CD14-positive monocyte (primary cell): Measurements from ENCODE around the gene SMU1. TPM values are rescaled to one million over a fixed set of nuclear protein-coding genes. Genes with fewer than 3 reads are reported as not detected.

Experiments
- DNase-seq, 3 donors: peaks; one replicate each; pipeline ENCODE4 v3.0.0-alpha.2; 2011 to 2022
- H2AFZ ChIP-seq: 2 replicates; pipeline ENCODE4 v1.6.0; 2012; ENCODE audit warnings: mild to moderate bottlenecking, low read depth, low read length, inconsistent platforms; ENCODE audit not compliant: insufficient read depth, poor library complexity, severe bottlenecking
- H3K27ac ChIP-seq, 2 donors: 1 replicate in 1 of 2; 2 replicates in 1 of 2; pipeline ENCODE4 v1.5.1; 2012 to 2013; ENCODE audit warnings: low read length in 2 of 2, control low read depth in 1 of 2, inconsistent platforms in 1 of 2, low read depth in 1 of 2, mild to moderate bottlenecking in 1 of 2
- H3K27me3 ChIP-seq, 2 donors: one replicate each; pipeline versions ENCODE4 v1.6.0 to v1.6.1; 2011 to 2013; ENCODE audit warnings: low read length in 2 of 2; ENCODE audit not compliant: control insufficient read depth in 2 of 2, insufficient read depth in 2 of 2
- H3K36me3 ChIP-seq, 2 donors: replicated peaks in 1 of 2; 1 replicate in 1 of 2; 2 replicates in 1 of 2; pipeline versions ENCODE4 v1.5.1 to v1.6.1; 2012 to 2013; ENCODE audit warnings: low read length in 2 of 2, control low read depth in 1 of 2, inconsistent platforms in 1 of 2, mild to moderate bottlenecking in 1 of 2; ENCODE audit not compliant: insufficient read depth in 2 of 2, control insufficient read depth in 1 of 2
- H3K4me1 ChIP-seq, 2 donors: 1 replicate in 1 of 2; 2 replicates in 1 of 2; pipeline versions ENCODE4 v1.5.1 to v1.6.1; 2012 to 2013; ENCODE audit warnings: low read length in 2 of 2, control low read depth in 1 of 2, inconsistent platforms in 1 of 2, mild to moderate bottlenecking in 1 of 2, moderate library complexity in 1 of 2; ENCODE audit not compliant: insufficient read depth in 2 of 2, control insufficient read depth in 1 of 2
- H3K4me2 ChIP-seq: replicated peaks from 2 replicates; pipeline ENCODE3; 2012; ENCODE audit warnings: low read length, moderate library complexity, mild to moderate bottlenecking; ENCODE audit not compliant: poor library complexity, severe bottlenecking; ENCODE audit errors: extremely low read depth
- H3K4me3 ChIP-seq, 3 experiments: fragments of 200-600 bp in 1 of 3; sonication (generic) in 1 of 3; replicated peaks in 1 of 3; 1 replicate in 2 of 3; 2 replicates in 1 of 3; pipeline ENCODE4 v1.5.1; 2011 to 2013; ENCODE audit warnings: low read length in 3 of 3, mild to moderate bottlenecking in 3 of 3, control low read depth in 2 of 3, low read depth in 2 of 3, inconsistent platforms in 1 of 3, moderate library complexity in 1 of 3
- H3K79me2 ChIP-seq: 2 replicates; pipeline ENCODE4 v1.6.0; 2012; ENCODE audit warnings: mild to moderate bottlenecking, control low read depth, inconsistent platforms, low read length, moderate library complexity; ENCODE audit not compliant: insufficient read depth
- H3K9ac ChIP-seq: 2 replicates; pipeline ENCODE4 v1.6.0; 2017; ENCODE audit warnings: low read length, mild to moderate bottlenecking; ENCODE audit not compliant: insufficient read depth, poor library complexity, severe bottlenecking
- H3K9me3 ChIP-seq, 2 donors: replicated peaks in 1 of 2; 1 replicate in 1 of 2; 2 replicates in 1 of 2; pipeline versions ENCODE4 v1.5.1 to v1.6.1; 2012 to 2013; ENCODE audit warnings: low read length in 2 of 2, control low read depth in 1 of 2; ENCODE audit not compliant: control insufficient read depth in 1 of 2, insufficient read depth in 1 of 2
- H4K20me1 ChIP-seq: 2 replicates; pipeline ENCODE4 v1.6.0; 2012; ENCODE audit warnings: mild to moderate bottlenecking, low read length, control low read depth, moderate library complexity; ENCODE audit not compliant: insufficient read depth
- H3K27ac Mint-ChIP-seq, 7 donors: one replicate each; pipeline ENCODE4 v1.8.0; 2020; ENCODE audit warnings: mild to moderate bottlenecking in 7 of 7, mixed read lengths in 7 of 7, moderate library complexity in 6 of 7, inconsistent platforms in 2 of 7
- H3K27me3 Mint-ChIP-seq, 3 donors: one replicate each; pipeline ENCODE4 v1.8.0; 2021 to 2022; ENCODE audit warnings: low read depth in 3 of 3, mild to moderate bottlenecking in 3 of 3, mixed read lengths in 3 of 3, moderate library complexity in 3 of 3, inconsistent platforms in 1 of 3
- H3K36me3 Mint-ChIP-seq, 2 donors: one replicate each; pipeline ENCODE4 v1.8.0; 2020; ENCODE audit warnings: mixed read lengths in 2 of 2, inconsistent platforms in 1 of 2, mild to moderate bottlenecking in 1 of 2
- H3K4me1 Mint-ChIP-seq: one replicate; pipeline ENCODE4 v1.8.0; 2020; ENCODE audit warnings: mild to moderate bottlenecking, mixed read lengths
- H3K4me3 Mint-ChIP-seq, 2 donors: one replicate each; pipeline ENCODE4 v1.8.0; 2020; ENCODE audit warnings: mild to moderate bottlenecking in 2 of 2, mixed read lengths in 2 of 2, moderate library complexity in 1 of 2
- H3K9me3 Mint-ChIP-seq, 7 donors: one replicate each; pipeline ENCODE4 v1.8.0; 2020 to 2022; ENCODE audit warnings: mixed read lengths in 7 of 7, mild to moderate bottlenecking in 6 of 7, moderate library complexity in 6 of 7, inconsistent platforms in 2 of 7
- WGBS: methylation state at CpG from one replicate; pipeline ENCODE4 v1.1.5; 2013; ENCODE audit warnings: missing lambda C conversion rate; ENCODE audit not compliant: insufficient coverage; 5-methylcytosine and 5-hydroxymethylcytosine counted together
- intact Hi-C, 2 donors: fragments of 100-400 bp; cut with micrococcal nuclease; formaldehyde crosslinking; loops; one replicate each; pipeline versions ENCODE4 v1.15.0 to v1.15.1; 2023
- polyA plus RNA-seq, 3 donors: library from polyadenylated mRNA; depleted of rRNA in 1 of 3; unstranded in 2 of 3; stranded (reverse) in 1 of 3; fragments of 300-500 nt in 2 of 3; fragments of >200 nt in 1 of 3; fragmentation: Illumina TruSeq in 2 of 3; gene quantifications; 1 replicate in 2 of 3; 2 replicates in 1 of 3; pipeline ENCODE4 v1.2.3, GENCODE V29; 2012 to 2021
- TF ChIP-seq, protein P1 (sequence below): fragments of 200-600 bp; IDR thresholded peaks from one replicate; pipeline ENCODE4 v1.8.0; 2022; ENCODE audit warnings: antibody characterized with exemption, mild to moderate bottlenecking

SMU1 gene
- polyA plus RNA-seq, 3 donors = 8.0 to 21.7 (median 19.3) TPM

- H3K4me2 ChIP-seq = no peak overlapping the region
- peaks cover 12% of the 10 kb centered on the region for H3K79me2 ChIP-seq
- H3K36me3 Mint-ChIP-seq = peaks cover 4 to 5% of the 10 kb centered on the region in 2 donors
- peaks cover 12 to 20% of the 10 kb centered on the region in 2 donors for H3K4me1 ChIP-seq
- intact Hi-C loops = no loop called here
- no peaks in the 10 kb centered on the region for H3K9me3 Mint-ChIP-seq
- no peak overlapping the region for H3K9ac ChIP-seq
- H3K27ac ChIP-seq = no peak overlapping the region
- TF ChIP-seq, protein P1, sequence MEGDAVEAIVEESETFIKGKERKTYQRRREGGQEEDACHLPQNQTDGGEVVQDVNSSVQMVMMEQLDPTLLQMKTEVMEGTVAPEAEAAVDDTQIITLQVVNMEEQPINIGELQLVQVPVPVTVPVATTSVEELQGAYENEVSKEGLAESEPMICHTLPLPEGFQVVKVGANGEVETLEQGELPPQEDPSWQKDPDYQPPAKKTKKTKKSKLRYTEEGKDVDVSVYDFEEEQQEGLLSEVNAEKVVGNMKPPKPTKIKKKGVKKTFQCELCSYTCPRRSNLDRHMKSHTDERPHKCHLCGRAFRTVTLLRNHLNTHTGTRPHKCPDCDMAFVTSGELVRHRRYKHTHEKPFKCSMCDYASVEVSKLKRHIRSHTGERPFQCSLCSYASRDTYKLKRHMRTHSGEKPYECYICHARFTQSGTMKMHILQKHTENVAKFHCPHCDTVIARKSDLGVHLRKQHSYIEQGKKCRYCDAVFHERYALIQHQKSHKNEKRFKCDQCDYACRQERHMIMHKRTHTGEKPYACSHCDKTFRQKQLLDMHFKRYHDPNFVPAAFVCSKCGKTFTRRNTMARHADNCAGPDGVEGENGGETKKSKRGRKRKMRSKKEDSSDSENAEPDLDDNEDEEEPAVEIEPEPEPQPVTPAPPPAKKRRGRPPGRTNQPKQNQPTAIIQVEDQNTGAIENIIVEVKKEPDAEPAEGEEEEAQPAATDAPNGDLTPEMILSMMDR = no peak
- no CpG with 5 or more reads among the region's 1 CpG for WGBS
- H3K4me3 Mint-ChIP-seq = no peak overlapping the region
- H3K9me3 ChIP-seq = no peaks in the 10 kb centered on the region
- no peak for DNase-seq
- H3K27me3 ChIP-seq = no peaks in the 10 kb centered on the region
- H3K27ac Mint-ChIP-seq = peak overlapping the region in 1 of 7 donors; percentile 6
- H3K4me3 ChIP-seq = no peak overlapping the region
- no peaks in the 10 kb centered on the region for H4K20me1 ChIP-seq
- H3K36me3 ChIP-seq = peaks cover 3 to 12% of the 10 kb centered on the region in 2 donors
- H3K27me3 Mint-ChIP-seq = no peaks in the 10 kb centered on the region
- no peak overlapping the region for H2AFZ ChIP-seq
- peaks cover 16% of the 10 kb centered on the region for H3K4me1 Mint-ChIP-seq
Measured at GRCh38 chr9:33014665-33015014, 61.8 kb downstream of the SMU1 start.

- intact Hi-C loops = no loop called here
- H3K4me3 ChIP-seq = no peak overlapping the region
- no peak overlapping the region for H3K4me2 ChIP-seq
- WGBS = no CpG with 5 or more reads among the region's 2 CpGs
- no peaks in the 10 kb centered on the region for H3K9me3 ChIP-seq
- H3K27me3 ChIP-seq = no peaks in the 10 kb centered on the region
- H3K79me2 ChIP-seq = peaks cover 11% of the 10 kb centered on the region
- Mint-ChIP-seq H3K27me3 (no peaks in the 10 kb centered on the region), H3K4me3 (no peak overlapping the region), H3K9me3 (no peaks in the 10 kb centered on the region), H3K4me1 (peaks cover 16% of the 10 kb centered on the region), H3K36me3 (peaks cover 2% of the 10 kb centered on the region in 2 donors), H3K27ac (no peak overlapping the region)
- H3K4me1 ChIP-seq = peaks cover 12 to 20% of the 10 kb centered on the region in 2 donors
- H2AFZ ChIP-seq = no peak overlapping the region
- no peak for DNase-seq
- TF ChIP-seq, protein P1 = no peak
- H3K9ac ChIP-seq = no peak overlapping the region
- no peak overlapping the region for H3K27ac ChIP-seq
- H4K20me1 ChIP-seq = no peaks in the 10 kb centered on the region
- peaks cover 3 to 9% of the 10 kb centered on the region in 2 donors for H3K36me3 ChIP-seq
Measured at GRCh38 chr9:33013962-33014664, 62.4 kb downstream of the SMU1 start.
